ENCODE data around the gene COL21A1.

COL21A1 gene

GRCh38 chr6:56106231-56106630 lies 141.1 kb downstream of the COL21A1 start:
- no peak for DNase-seq (ENCODE audit: low read depth)

- DNase-seq (ENCODE audit: low read depth), result no peak
These were observed 142.8 kb downstream of the COL21A1 start for GRCh38 chr6:56104591-56104990.

DNA sequence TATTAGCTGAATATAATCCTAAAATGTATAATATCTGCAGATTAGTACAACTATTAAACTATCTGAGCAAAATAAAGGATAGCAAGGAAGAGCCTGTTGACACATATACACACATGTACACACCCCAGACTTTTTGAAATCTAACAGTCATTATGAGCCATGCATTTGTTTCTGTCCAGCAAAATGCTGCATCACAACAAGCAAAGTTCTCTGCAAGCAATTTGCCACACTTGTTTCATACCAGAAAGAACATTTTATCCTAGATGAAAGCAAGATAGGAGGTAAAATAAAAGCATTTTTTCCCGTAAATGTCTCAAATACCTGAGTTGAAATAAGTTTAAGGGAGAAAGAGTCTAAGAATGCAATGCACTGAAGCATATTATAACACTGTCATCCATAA lies 145.2 kb downstream of the COL21A1 start:
- DNase-seq (ENCODE audit: low read depth), result no peak

GRCh38 chr6:56101141-56101553 lies 146.2 kb downstream of the COL21A1 start:
- no peak for DNase-seq (ENCODE audit: low read depth)

DNA sequence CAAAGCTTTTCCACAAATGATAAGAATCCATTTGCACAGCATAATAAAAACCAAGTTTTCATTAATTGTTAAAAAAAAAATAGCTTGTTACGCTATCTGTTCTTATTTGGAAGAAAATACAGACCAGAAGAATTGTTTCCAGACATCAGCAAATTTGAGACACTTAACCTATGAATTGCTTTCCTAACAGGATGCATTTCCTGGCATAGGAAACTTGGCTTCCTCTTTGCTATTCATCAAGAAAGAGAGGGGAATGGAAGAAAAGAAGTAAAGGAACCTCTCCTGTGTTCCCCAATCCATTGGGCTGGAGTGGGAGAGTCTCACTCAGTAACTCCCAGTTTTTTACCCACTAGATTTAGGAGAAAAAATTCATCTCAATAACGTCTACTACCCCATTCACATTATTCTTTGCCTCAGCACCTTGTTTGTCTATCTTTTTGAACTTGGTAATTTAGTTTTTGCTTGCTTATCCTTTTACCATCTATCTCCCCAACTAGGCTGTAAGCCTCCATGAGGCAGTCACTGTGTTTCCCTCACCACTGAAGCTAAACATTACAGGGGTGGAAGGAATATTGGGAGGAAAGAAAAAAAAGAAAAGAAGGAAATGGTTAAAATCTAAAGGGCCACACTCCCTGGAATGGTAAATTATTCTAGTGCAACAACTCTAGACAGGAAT lies 150.3 kb downstream of the COL21A1 start:
- no peak for DNase-seq (ENCODE audit: low read depth)

GRCh38 chr6:56096541-56096940 lies 150.8 kb downstream of the COL21A1 start:
- DNase-seq (ENCODE audit: low read depth), result no peak

GRCh38 chr6:56093776-56094175 lies 153.6 kb downstream of the COL21A1 start:
- DNase-seq (ENCODE audit: low read depth), result no peak

GRCh38 chr6:56091159-56091869 lies 156.1 kb downstream of the COL21A1 start:
- DNase-seq (ENCODE audit: low read depth), result no peak

DNA sequence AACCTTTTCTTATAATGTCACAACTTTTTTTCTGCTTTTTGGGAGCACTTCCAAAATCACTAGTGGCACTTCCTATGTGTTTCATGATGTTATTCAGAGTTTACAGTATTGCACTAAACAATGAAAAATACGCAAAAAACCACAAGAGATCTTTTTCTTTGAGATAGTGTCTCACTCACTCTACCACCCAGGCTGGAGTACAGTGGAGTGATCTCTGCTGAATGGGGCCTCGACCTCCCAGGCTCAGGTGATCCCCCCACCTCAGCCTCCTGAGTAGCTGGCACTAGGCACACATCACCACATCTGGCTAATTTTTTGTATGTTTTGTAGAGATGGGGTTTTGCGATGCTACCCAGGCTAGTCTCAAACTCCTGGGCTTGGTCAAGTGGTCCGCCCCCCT lies 158.7 kb downstream of the COL21A1 start:
- no peak for DNase-seq (ENCODE audit: low read depth)

DNA sequence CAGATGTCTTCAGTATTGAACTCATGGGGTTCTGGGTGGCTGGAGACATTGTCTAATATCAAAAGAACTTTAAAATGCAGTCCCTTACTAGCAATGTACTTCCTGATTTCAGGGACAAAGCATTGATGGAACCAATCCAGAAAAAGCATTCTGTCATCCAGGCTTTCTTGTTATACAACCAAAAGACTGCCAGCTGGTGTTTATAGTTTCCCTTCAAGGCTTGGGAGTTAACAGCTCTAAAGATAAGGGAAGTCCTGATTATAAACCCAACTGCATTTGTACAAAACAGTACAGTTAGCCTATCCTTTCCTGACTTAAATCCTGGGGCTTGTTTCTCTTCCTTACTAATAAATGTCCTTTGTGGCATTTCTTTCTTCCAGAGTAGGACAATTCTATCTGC lies 160.0 kb downstream of the COL21A1 start:
- no peak for DNase-seq (ENCODE audit: low read depth)

GRCh38 chr6:56079751-56080540 lies 167.4 kb downstream of the COL21A1 start:
- DNase-seq (ENCODE audit: low read depth), result no peak

DNA sequence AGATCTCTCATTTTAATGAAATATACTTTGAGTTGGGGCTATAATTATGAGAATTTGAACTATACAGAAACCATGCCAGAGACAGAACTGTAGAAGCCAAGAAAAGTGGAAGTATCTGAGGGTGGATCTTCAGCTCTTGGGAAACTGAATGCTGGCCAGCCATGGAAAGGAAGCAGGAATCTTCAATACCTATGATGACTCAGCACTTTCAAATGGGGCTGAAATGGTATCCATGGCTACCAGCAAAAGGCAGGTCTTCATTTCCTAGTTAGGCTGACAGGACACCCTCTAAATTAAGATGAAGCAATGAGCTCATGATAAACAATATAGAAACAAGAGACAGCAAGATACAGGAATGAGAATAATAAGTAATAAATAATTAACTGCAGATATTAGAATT lies 171.3 kb downstream of the COL21A1 start:
- no peak for DNase-seq (ENCODE audit: low read depth)

- no peak for DNase-seq (ENCODE audit: low read depth)
These were observed 173.6 kb downstream of the COL21A1 start for GRCh38 chr6:56073761-56074160.

DNA sequence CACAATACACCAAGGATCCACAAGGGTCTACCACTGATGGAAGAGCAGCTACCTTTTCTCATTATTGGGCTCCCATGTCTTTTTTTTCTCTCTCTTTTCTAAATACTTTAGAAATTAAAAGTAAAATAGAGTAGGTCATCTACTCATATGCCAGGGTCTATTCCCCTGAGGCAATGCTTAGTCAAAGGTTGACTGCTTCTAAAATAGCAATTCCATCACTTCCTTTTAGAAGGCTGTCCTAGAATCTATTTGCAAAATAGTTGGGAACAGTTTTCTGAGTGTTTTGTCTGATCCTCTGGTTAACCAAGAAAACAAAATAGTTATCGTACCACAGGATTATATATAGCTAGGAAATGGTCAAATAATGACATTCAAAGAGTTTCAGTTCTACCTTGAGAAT lies 174.1 kb downstream of the COL21A1 start:
- DNase-seq (ENCODE audit: low read depth), result no peak

- DNase-seq (ENCODE audit: low read depth), result no peak
These were observed 174.5 kb downstream of the COL21A1 start for GRCh38 chr6:56072856-56073255.

GRCh38 chr6:56065408-56065807 lies 182.0 kb downstream of the COL21A1 start:
- no peak for DNase-seq (ENCODE audit: low read depth)

DNA sequence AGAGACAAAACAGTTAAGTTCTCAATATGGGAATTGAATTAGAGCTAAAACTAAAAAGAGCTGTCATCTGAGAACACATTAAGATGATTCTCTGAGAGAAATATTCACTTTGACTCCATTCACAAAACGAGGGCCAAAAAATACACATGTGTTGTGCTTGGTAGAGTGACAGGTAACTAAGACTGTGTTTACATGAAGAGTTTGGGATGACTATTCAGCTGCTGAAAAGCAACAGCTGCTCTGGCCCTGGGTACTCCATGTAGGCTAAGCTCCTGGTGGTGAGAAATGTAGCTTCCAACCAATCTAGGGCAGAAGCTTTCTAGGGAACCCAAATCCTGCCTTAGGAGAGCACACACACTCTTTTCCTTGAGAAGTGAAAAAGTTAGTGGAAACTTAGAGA lies 184.5 kb downstream of the COL21A1 start:
- DNase-seq (ENCODE audit: low read depth), result no peak

- DNase-seq (ENCODE audit: low read depth), result no peak
These were observed 188.7 kb downstream of the COL21A1 start for GRCh38 chr6:56058636-56059035.

DNA sequence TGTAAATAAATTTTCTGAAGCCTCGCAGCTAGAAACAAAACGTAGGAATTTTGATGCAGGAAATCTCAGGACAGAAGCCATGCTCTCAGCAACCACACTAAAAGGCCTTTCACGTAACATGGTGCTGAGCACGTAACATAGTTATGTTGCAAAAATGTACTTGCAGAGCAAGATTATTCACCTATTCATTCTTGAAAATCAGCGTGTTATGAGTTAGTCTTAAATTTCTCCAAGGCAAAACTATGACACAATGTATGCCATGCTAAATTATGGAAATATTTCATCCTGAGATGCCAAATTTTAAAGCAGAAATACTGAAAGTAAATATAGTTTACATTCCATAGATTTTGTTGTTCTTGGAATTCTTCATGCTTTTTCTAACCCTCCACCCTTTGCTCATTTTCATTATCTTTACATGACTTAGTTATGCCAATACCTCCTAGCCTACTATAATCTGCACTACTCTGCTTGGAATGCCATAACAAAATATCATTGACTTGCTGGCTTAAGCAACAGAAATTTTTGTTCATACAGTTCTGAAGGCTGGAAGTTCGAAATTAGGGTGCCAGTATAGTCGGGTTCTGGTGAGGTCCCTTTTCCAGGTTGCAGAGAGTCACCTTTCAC lies 192.2 kb downstream of the COL21A1 start:
- no peak for DNase-seq (ENCODE audit: low read depth)

- no peak for DNase-seq (ENCODE audit: low read depth)
These were observed 196.2 kb downstream of the COL21A1 start for GRCh38 chr6:56051202-56051598.

GRCh38 chr6:56050530-56051201 lies 196.7 kb downstream of the COL21A1 start:
- no peak for DNase-seq (ENCODE audit: low read depth)

DNA sequence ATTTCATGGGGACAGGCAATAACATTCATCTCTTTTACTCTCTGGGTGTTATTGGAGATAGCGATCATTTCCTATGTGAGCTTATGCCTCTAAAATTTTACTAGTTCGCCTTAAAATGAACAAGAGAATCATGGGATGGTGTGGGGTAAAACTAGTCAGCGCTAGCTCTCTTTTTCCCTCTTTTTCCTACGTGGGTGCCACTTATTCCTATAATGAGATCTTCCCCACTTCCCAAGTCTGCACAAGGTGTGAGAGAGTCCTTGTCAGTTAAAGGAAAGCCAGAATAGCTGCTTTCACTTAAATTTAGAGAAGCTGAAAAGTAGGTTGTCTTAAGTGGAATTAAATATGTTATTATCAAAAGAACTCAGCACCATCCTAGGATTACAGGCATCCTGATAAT lies 198.8 kb downstream of the COL21A1 start:
- no peak for DNase-seq (ENCODE audit: low read depth)

All from activated T-cell treated with anti-CD3 and anti-CD28 coated beads for 24 hours (primary cell).